Right ventricle myocardium inferior (tissue), 1 donor: ENCODE measurements around the gene SHC2. TPM values are rescaled to one million over a fixed set of nuclear protein-coding genes. Genes with fewer than 3 reads are reported as not detected.
A peak's percentile ranks its signal among the peaks of the same experiment; 100 is the strongest.

Experiments used
- ATAC-seq: fragments of 200-7000 bp; cut with Tn5 transposase; one replicate; pipeline ENCODE4 v1.9.1; 2020; ENCODE audit warnings: mild to moderate bottlenecking, moderate library complexity
- DNase-seq: peaks from one replicate; pipeline ENCODE4 v3.0.0; 2021; ENCODE audit errors: missing footprints
- intact Hi-C: fragments of 100-400 bp; cut with DNase I; formaldehyde crosslinking; loops from one replicate; pipeline ENCODE4 v1.11.0; 2022
- total RNA-seq: library from RNA; stranded (reverse); fragmentation: NEBNext Ultra II Directional; extraction: Animal tissue kit (Norgen Biotek cat#: 25700); gene quantifications from one replicate; pipeline ENCODE4 v1.2.1, GENCODE V29; 2021
- donor health status: DM: no; HTN: yes; CAD: no; lungs with severe emphysema.

The SHC2 gene
- total RNA-seq, 1 donor from 2014 or later: 10.7 TPM

DNA sequence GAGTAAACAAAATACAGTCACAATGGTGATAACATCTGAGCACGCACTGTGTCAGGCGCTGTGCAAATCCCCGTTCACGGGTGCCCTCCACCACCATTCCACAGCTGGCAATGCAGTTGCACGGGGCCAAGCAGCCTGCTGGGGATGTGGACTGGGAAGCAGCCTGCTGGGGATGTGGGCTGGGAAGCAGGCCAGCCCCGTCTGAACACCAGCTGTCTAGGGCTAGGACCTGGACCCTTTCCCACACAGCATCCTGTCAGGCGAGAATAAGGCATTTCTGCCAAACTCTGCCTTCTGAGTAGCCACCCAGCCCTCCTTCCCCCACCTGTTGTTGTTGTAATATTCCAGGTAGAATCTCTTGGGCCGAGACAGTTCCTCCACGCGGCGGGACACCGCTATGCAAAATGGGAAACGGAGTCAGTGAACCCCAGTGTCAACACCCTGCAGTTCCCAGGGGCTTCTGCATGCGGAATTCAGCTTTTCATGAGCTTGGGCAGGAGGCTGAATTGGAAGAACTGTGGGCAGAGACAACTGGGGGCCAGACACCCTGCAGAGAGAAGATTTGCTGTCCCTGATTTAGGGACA lies 88.4 kb downstream of the SHC2 start:
- ATAC-seq (peak; percentile 87), DNase-seq (peak; percentile 85)
- intact Hi-C loops: no loop called here

DNA sequence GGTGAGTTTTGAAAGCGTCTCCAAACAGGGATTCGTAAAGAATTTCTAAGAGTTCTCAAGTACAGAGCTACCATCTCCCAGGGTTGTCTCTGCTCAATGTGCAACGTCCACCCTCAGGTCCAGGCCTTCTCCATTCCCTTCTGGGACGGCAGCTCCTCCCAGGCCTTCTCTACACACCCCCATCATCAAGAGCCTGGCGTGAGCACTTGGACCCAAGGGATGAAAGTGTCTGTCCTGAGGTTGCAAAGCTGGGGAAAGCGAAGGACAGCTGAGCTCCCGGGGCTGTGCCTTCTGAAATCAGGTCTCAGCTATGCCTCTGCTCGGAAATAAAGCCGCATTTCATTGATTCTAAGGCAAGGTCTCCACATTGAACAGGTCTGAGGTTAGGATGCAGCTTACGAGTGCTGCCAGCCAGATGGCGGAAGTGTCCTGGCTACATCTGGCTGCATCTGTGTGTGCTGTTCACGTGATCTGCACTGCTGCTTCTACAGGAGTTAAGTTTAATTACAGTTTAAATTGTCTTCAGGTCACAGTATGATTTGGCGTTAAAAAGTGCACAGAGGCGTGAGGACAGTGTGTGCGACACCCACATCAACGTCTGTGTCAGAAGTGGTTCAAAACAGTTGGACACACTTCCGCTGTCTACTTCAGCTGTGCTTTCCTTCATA lies 89.2 kb downstream of the SHC2 start:
- ATAC-seq: no peak
- intact Hi-C loops: no loop called here
- DNase-seq: no peak

DNA sequence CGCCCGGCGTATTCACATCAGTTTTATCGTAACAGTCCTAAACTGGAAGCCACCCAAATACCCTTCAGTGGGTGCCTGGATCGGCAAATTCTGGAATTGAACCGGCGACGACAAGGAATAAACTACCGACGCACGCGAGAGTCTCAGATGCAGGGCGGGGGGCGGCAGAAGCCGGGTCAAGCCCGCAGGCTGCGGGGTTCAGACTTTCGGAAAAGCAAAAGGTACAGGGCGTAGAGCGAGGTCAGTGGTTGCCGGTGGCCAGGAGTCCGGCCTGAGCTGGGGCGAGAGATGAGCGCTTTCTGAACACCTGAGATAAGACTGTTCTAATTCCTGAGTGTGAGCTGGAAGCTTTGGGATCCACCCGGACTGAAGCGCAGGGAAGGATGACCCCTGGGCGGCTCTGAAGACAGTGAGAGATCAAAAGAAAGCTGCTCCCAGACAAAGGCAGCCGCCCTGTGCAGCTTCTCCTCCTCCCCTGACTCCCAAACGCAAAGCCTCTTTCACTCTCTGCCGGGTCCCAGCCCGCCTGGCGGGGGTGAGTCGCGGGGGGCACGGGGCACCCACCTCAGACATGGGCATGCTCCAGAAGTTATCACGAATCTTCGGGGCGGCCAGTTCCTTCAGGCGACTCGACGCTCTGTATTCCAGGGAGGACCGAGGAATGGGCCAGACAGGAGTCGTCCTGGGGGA lies 90.0 kb downstream of the SHC2 start:
- ATAC-seq (no peak), DNase-seq (no peak)
- intact Hi-C loops: no loop called here

DNA sequence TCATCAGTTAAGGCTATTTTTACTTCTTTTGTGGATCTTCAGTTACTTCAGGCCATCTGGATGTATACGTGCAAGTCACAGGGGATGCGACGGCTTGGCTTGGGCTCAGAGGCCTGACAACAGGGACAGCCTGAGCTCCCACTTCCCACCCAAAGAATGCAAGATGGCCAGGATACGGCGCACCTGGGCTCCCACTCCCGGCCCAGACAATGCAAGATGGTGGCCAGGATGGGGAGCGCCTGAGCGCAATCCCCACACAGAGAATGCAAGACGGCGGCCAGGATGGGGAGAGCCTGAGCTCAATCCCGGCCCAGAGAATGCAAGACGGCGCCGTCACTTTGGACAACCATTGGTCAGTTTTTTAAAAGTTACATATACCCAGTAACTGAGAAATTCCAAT lies 91.0 kb downstream of the SHC2 start:
- DNase-seq: no peak
- no peak for ATAC-seq
- intact Hi-C loops: no loop called here

DNA sequence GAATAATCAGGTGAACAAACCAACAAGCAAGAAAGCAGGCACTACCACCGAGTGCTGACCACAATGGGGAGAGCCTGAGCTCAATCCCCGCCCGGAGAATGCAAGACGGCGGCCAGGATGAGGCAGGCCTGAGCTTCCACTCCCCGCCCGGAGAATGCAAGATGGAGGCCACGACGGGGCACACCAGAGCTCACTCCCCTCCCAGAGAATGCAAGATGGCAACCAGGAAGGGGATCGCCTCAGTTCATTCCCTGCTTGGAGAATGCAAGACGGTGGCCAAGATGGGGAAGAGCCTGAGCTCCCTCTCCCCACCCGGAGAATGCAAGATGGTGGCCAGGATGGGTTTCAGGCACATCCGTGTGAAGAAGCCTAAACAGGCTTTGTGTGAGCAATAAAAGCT lies 91.6 kb downstream of the SHC2 start:
- DNase-seq (no peak), ATAC-seq (no peak)
- intact Hi-C loops: no loop called here

DNA sequence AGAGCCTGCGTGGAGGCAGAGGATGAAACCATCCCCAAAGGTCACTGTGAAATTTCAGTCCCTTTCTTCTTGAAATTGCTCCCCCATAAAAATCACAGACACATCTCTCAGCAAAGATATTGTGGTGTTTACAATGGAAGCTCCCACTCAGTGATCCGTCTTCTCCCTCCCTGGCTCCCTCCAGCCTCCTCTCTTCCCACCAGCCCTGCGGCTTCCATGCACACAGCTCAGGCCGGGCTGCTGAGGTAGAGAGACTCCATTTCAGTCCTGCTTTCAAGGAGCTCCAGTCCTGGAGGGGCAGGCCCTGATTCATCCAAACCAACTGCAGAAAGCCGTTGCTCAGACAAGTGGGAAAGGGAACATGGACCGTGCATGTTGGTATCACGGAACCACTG lies 92.2 kb downstream of the SHC2 start:
- intact Hi-C loops: no loop called here

DNA sequence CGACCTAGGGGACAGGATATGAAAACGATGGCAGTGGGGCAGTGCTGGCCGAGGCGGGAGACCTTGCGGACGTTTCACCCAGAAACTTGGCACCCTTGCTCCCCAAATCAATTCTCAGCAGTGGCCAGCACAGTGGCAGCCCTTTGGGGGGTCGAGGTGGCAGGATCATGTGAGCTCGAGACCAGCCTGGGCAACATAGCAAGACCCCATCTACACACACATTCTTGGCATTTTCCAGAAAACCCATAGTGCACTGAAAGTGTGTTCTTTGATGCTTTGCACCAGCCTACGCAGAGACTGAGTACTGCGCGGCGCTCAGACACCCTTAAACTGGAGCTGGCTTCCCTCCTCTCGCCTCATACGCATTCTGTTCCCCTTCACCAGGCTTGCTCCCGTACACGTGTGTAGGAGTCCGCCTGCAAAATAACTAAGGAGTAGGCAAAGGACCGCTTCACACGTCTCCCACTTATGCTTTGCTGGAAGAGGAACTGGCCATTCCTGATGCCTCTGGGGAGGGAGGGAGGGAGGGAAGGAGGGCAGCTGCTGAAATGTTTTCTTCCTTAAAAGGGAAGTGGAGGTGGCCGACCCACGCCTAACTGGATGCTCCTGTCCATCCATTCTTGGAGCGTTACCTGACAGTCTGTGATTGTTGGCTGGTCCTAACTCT lies 92.7 kb downstream of the SHC2 start:
- DNase-seq (no peak), ATAC-seq (no peak)

More for the DNA sequence above, 92.2 kb downstream of the SHC2 start:
- no peak for DNase-seq
- no peak for ATAC-seq

DNA sequence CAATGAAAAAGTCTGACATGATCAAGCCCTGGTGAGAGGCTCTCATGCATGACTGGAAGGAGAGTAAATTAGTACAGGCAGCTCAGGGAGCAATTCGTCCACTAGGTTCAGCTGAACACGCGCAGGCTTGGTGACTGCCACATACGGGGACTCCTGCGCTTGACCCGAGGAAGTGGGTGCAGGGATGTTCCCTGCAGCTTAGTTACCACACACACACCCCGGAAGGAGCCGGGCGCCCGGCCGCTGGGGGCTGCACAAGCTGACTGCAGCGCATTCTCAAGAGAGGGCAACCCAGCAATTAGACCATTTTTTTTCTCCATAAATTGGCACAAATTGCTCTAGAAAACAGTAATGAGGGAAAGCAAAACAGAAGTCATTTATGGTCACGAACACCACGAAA lies 93.3 kb downstream of the SHC2 start:
- DNase-seq: no peak
- intact Hi-C loops: no loop called here
- ATAC-seq: no peak

More for the DNA sequence above, 92.7 kb downstream of the SHC2 start:
- intact Hi-C loops: no loop called here

DNA sequence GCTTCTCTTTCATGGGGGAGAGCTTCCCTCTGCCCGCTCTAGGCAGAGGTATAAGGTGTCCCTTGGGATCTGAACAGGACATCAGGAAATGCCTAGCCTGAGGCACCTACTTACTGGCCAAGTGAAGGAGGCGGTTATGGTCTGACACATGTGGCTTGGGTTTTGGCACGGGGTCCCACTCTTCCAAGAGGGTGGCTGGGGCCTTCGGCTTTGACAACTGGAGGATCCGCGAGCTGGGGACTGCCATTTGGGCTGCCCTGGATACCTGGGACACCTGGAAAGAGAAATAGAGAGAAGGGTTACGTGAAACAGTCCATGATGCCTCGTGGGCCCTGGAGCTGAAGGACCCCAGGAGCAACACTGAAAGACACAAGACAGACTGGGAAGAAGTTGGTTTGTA lies 93.9 kb downstream of the SHC2 start:
- intact Hi-C loops: no loop called here
- no peak for DNase-seq
- no peak for ATAC-seq

Other genes with a start within 250 kb of the SHC2 start
- 0.76 TPM for gene PLPP2, start 169.6 kb downstream of the SHC2 start, total RNA-seq
- 16.3 TPM for gene MIER2, start 116.2 kb downstream of the SHC2 start, total RNA-seq
- gene C2CD4C, start 51.9 kb downstream of the SHC2 start, total RNA-seq: 1.0 TPM
- gene MADCAM1, start 35.5 kb upstream of the SHC2 start, total RNA-seq: 0.19 TPM
- 10.3 TPM for gene TPGS1, start 46.5 kb upstream of the SHC2 start, total RNA-seq
- gene CDC34, start 70.7 kb upstream of the SHC2 start, total RNA-seq: 109 TPM
- not detected for gene GZMM, start 83.0 kb upstream of the SHC2 start, total RNA-seq
- 1,651 TPM for gene BSG, start 111.6 kb upstream of the SHC2 start, total RNA-seq
- gene HCN2, start 128.8 kb upstream of the SHC2 start, total RNA-seq: 4.5 TPM
- gene POLRMT, start 172.5 kb upstream of the SHC2 start, total RNA-seq: 51.2 TPM
- gene FGF22, start 178.8 kb upstream of the SHC2 start, total RNA-seq: not detected
- gene RNF126, start 202.2 kb upstream of the SHC2 start, total RNA-seq: 19.7 TPM
- gene FSTL3, start 215.4 kb upstream of the SHC2 start, total RNA-seq: 37.1 TPM
- not detected for gene PRSS57, start 234.4 kb upstream of the SHC2 start, total RNA-seq
- 34.0 TPM for gene PALM, start 247.9 kb upstream of the SHC2 start, total RNA-seq